ENCODE measurements around the gene SF3B3. TPM values are rescaled to one million over a fixed set of nuclear protein-coding genes. Genes with fewer than 3 reads are reported as not detected.
A peak's percentile ranks its signal among the peaks of the same experiment; 100 is the strongest.

Gene SF3B3
- 100 to 1,000 TPM; 138 to 154 (median 144) TPM for total RNA-seq
- 67.5 TPM for polyA plus RNA-seq
- long read RNA-seq, donor 1, full-length matches to known transcripts: 45 of 100 reads
- long read RNA-seq, donor 1, partial matches to known transcripts: 44 of 100 reads
- long read RNA-seq, donor 1, other reads (novel, unspliced or antisense): 11 of 100 reads
- long read RNA-seq, donor 2, full-length matches to known transcripts: 24 of 42 reads
- long read RNA-seq, donor 2, partial matches to known transcripts: 16 of 42 reads
- long read RNA-seq, donor 2, other reads (novel, unspliced or antisense): 2 of 42 reads
- long read RNA-seq, donor 3, full-length matches to known transcripts: 113 of 316 reads
- long read RNA-seq, donor 3, partial matches to known transcripts: 168 of 316 reads
- long read RNA-seq, donor 3, other reads (novel, unspliced or antisense): 35 of 316 reads
- long read RNA-seq, donor 4, full-length matches to known transcripts: 18 of 42 reads
- long read RNA-seq, donor 4, partial matches to known transcripts: 21 of 42 reads
- long read RNA-seq, donor 4, other reads (novel, unspliced or antisense): 3 of 42 reads

DNA sequence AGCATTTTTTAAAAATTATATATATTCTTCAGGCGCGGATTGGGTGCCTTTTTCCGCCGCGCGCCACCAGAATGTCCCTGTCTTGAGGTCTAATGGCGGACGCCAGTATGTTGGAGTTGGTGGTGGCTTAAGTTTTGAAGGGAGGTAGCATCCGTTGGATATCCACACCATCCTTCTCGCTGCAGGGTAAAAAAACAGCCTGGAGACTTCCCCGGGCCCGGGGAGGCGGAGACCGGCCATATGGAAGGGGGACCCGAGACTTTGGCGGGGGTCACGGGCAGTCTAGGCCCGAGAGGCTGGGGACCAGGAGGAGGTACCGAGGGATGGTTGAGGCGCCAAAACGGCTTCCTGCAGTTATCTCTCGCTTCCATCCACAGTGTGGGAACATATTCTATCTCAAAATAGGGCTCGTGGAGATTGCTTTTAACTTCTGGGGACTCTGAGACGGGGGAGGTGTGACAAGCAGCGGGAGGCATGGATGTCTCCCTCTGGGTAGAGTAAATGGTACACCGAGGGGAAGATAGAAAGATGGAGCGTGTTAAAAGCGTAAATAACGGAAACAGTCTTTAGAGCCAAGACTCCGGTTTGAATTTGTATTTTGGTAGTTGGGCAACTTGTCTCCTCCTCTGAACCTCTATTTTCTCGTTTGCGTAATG, at the start of gene SF3B3:
TSS of gene SF3B3 (plus strand) at position 74 of the 656 bp plus-strand sequence. CDS start 2,841 bp downstream, outside the sequence.
- Histone ChIP-seq H3K9me3 (ENCODE audit: control insufficient read depth, low read length) (no peaks in the 10 kb centered on the region), H3K4me3 (ENCODE audit: low read length) (peak within 1 kb of the TSS; percentile 95), H3K4me1 (ENCODE audit: control insufficient read depth, insufficient read depth, low read length) (peaks cover 5% of the 10 kb centered on the region), H3K27me3 (ENCODE audit: control insufficient read depth, insufficient read depth) (no peaks in the 10 kb centered on the region), H3K27ac (ENCODE audit: low read length) (peak within 1 kb of the TSS; percentile 85)
- peak; percentile 88 to 90 for ATAC-seq
- WGBS: under 1% methylated on average over 32 of the region's 32 CpGs
- peak in 1 of 3 donors; percentile 78 for DNase-seq
- intact Hi-C loops (cut with DNase I): loop anchor here in 2 of 4 donors (10.0 kb wide), 2 partner anchors 131 to 149 kb away; no protein-coding TSS in a partner anchor

DNA sequence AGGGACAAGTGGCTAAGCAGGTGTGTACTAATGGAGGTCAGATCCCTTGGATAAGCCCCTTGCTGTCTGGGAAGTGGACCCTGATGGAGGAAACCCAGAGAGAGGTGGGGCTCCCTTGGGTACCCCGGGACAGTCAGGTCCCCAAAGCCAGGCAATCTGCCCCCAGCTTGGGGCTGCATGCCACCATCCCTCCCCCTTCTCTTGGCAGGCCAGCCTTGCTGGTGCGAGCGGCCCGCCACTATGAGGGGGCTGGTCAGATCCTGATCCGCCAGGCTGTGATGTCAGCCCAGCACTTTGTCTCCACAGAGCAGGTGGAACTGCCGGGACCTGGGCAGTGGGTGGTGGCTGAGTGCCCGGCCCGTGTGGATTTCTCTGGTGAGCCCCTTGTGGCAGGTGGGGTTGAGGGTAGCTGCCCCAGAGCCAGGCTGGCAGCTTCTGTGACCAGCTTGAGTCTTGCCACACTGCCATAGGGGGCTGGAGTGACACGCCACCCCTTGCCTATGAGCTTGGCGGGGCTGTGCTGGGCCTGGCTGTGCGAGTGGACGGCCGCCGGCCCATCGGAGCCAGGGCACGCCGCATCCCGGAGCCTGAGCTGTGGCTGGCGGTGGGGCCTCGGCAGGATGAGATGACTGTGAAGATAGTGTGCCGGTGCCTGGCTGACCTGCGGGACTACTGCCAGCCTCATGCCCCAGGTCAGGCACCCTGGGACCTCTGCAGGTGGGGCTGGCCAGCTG, 49.1 kb upstream of the SF3B3 start:
- Histone ChIP-seq H3K4me3 (ENCODE audit: low read length) (no peak overlapping the region), H3K4me1 (ENCODE audit: control insufficient read depth, insufficient read depth, low read length) (no peaks in the 10 kb centered on the region), H3K9me3 (ENCODE audit: control insufficient read depth, low read length) (no peaks in the 10 kb centered on the region), H3K27ac (ENCODE audit: low read length) (no peak overlapping the region), H3K27me3 (ENCODE audit: control insufficient read depth, insufficient read depth) (no peaks in the 10 kb centered on the region)
- intact Hi-C loops (cut with DNase I): loop anchor here in 2 of 4 donors (10.0 kb wide), 1 partner anchor 80 kb away; no protein-coding TSS in a partner anchor
- DNase-seq (peak in 1 of 3 donors; percentile 45), ATAC-seq (no peak)
- WGBS: 92% methylated on average over 22 of the region's 22 CpGs

DNA sequence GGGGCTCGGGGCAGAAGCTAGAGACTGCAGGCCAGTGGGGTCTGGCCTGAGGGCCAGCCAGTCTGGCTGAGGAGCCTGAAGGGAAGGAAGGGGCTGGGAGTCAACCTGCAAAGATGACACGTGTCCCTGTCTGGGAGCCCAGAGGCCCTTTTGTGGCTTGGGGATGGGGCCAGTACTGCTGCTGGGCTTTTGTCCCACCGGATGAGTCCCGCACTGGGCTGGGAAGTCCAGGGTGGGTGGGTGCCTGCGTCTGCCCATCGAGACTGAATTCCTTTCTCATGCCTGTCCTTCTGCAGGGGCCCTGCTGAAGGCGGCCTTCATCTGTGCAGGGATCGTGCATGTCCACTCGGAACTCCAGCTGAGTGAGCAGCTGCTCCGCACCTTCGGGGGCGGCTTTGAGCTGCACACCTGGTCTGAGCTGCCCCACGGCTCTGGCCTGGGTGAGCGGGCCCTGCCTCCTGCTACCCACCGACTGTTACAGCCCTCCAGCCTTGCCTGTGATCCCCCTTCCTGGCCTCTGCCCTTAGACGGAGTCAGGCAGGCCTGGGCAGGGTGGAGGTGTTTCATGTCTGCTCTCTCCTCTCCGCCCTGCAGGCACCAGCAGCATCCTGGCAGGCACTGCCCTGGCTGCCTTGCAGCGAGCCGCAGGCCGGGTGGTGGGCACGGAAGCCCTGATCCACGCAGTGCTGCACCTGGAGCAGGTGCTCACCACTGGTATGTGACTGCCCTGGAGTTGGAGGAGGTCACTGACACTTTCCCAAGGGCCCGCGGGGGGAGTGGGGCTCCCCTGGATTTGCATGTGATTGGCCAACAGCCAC, 48.4 kb upstream of the SF3B3 start:
- Histone ChIP-seq H3K4me3 (ENCODE audit: low read length) (no peak overlapping the region), H3K4me1 (ENCODE audit: control insufficient read depth, insufficient read depth, low read length) (no peaks in the 10 kb centered on the region), H3K27me3 (ENCODE audit: control insufficient read depth, insufficient read depth) (no peaks in the 10 kb centered on the region), H3K9me3 (ENCODE audit: control insufficient read depth, low read length) (no peaks in the 10 kb centered on the region), H3K27ac (ENCODE audit: low read length) (no peak overlapping the region)
- DNase-seq (no peak), ATAC-seq (no peak)
- intact Hi-C loops (cut with DNase I): loop anchor here in 2 of 4 donors (10.0 kb wide), 1 partner anchor 80 kb away; no protein-coding TSS in a partner anchor
- 90% methylated on average over 24 of the region's 24 CpGs for WGBS

DNA sequence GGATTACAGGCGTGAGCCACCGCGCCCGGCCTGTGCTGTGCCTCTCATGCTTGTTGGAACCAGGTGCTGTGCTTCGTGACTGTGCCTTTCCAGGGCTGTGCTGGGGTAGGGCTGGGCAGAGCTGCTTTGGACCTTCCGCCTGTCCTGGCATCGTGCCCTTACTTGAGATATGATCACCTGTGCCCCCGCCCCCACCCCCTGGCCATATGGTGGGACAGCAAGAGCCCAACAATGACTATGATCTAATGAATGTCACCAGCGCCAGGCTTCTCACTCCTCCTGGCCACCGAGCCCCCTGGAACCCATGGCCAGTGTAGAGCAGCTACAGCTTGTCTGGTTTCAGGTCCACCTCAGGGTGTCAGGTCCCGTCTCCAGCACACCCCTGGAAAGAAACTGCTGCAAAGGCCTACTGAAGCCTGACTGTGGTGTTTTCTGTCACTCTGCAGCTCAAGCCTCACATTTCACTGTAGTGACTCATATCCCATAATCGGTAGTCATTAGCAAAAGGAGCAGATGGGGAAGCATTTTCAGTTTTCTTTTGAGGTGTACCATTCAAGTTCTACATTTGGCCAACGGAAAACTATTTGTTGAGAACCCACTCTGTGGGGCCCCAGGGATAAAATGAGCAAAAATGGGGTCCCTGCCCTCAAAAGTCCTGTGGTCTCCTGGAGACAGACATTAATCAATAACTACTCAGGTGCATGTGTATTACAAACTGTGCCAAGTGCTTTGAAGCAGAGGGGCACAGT, 47.2 kb upstream of the SF3B3 start:
- DNase-seq (no peak), ATAC-seq (no peak)
- Histone ChIP-seq H3K4me1 (ENCODE audit: control insufficient read depth, insufficient read depth, low read length) (no peaks in the 10 kb centered on the region), H3K27ac (ENCODE audit: low read length) (no peak overlapping the region), H3K27me3 (ENCODE audit: control insufficient read depth, insufficient read depth) (no peaks in the 10 kb centered on the region), H3K9me3 (ENCODE audit: control insufficient read depth, low read length) (no peaks in the 10 kb centered on the region), H3K4me3 (ENCODE audit: low read length) (no peak overlapping the region)
- intact Hi-C loops (cut with DNase I): loop anchor here in 2 of 4 donors (10.0 kb wide), 1 partner anchor 82 kb away; no protein-coding TSS in a partner anchor
- 85% methylated on average over 13 of the region's 13 CpGs for WGBS

DNA sequence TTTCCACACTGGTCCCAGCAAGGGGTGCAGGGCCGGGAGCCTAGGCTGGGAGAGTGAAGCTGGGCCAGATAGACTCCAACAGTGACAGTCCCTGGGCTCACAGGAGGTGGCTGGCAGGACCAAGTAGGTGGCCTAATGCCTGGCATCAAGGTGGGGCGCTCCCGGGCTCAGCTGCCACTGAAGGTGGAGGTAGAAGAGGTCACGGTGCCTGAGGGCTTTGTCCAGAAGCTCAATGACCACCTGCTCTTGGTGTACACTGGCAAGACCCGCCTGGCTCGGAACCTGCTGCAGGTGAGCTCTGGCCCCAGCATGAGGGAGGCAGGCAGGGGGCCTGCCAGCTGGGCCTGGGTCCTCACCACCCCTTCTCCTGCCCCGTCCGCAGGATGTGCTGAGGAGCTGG, 45.4 kb upstream of the SF3B3 start:
- H3K4me1 ChIP-seq (ENCODE audit: control insufficient read depth, insufficient read depth, low read length): no peaks in the 10 kb centered on the region
- ATAC-seq (peak in 1 of 2 donors; percentile 1), DNase-seq (no peak)
- no peak overlapping the region for H3K4me3 ChIP-seq (ENCODE audit: low read length)
- 93% methylated on average over 8 of the region's 8 CpGs for WGBS
- intact Hi-C loops (cut with DNase I): loop anchor here in 2 of 4 donors (10.0 kb wide), 1 partner anchor 83 kb away; no protein-coding TSS in a partner anchor
- no peaks in the 10 kb centered on the region for H3K27me3 ChIP-seq (ENCODE audit: control insufficient read depth, insufficient read depth)
- H3K27ac ChIP-seq (ENCODE audit: low read length): no peak overlapping the region
- H3K9me3 ChIP-seq (ENCODE audit: control insufficient read depth, low read length): no peaks in the 10 kb centered on the region

DNA sequence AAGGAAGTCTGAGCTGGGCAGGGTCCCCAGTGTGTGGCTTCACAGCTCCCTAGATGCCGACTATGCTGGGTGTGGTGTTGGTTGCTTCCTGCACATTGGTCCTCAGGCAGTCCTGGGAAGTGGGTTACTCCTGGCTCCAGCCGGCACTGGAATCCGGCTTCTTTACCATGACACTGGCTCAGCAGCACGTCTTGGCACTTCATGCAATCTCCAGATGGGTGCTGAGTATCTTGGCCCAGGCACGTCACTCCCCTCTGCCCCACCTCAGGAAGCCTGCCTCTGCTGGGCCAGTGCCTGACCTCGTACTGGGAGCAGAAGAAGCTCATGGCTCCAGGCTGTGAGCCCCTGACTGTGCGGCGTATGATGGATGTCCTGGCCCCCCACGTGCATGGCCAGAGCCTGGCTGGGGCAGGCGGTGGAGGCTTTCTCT, 44.7 kb upstream of the SF3B3 start:
- intact Hi-C loops (cut with DNase I): loop anchor here in 2 of 4 donors (10.0 kb wide), 1 partner anchor 84 kb away; no protein-coding TSS in a partner anchor
- peak; percentile 63 to 77 (median 72) for DNase-seq
- 47% methylated on average over 10 of the region's 10 CpGs for WGBS
- no peak overlapping the region for H3K4me3 ChIP-seq (ENCODE audit: low read length)
- ATAC-seq: peak; percentile 67 to 88
- H3K27me3 ChIP-seq (ENCODE audit: control insufficient read depth, insufficient read depth): no peaks in the 10 kb centered on the region
- no peaks in the 10 kb centered on the region for H3K4me1 ChIP-seq (ENCODE audit: control insufficient read depth, insufficient read depth, low read length)
- no peaks in the 10 kb centered on the region for H3K9me3 ChIP-seq (ENCODE audit: control insufficient read depth, low read length)
- H3K27ac ChIP-seq (ENCODE audit: low read length): no peak overlapping the region

DNA sequence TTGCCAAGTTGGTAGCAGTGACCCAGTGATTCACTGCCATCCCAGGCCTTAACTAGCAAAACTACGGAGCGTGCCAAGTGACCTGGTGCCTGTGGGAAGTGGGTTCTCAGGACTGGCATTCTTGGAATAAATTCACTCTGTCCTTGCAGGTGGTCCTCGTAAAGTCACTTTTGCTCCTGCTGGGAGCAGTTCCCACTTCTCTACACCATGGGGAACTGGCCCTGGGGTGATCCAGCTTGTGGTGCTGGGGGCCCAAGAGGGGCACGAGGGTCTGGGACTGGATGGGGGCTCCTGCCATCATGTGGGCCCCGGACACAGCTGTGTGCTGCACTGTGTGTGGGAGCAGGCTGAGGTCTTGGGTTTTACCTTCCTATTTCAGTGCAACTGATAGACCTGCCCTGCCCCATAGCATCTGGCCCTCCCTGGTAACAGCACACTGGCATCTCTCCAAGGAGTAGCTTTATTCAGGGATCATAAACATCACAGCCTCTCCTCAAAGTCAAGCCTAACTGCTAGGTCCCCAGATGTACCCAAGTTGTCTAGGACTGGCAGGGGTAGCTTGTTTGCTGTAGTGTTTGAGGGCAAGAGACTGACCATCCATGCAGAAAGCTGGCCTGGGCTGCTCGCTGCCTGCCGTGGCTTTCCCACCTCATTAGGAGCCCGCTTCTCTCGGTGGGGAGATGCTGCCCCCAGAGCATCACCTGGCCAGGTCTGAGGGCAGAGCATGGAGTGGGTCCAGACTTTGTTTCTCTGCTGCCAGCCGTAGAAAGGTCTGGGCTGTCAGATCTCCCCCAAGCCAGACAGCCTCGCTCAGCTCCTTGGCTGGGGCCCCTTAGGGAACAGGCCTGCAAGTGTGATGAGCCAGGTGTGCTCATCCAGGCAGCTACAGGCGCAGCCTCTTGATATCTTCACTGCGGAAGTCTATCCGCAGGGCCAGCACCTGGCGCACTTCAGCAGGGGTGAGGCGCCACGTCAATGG, 43.2 kb upstream of the SF3B3 start:
- Histone ChIP-seq H3K27me3 (ENCODE audit: control insufficient read depth, insufficient read depth) (no peaks in the 10 kb centered on the region), H3K4me1 (ENCODE audit: control insufficient read depth, insufficient read depth, low read length) (no peaks in the 10 kb centered on the region), H3K9me3 (ENCODE audit: control insufficient read depth, low read length) (no peaks in the 10 kb centered on the region), H3K27ac (ENCODE audit: low read length) (no peak overlapping the region), H3K4me3 (ENCODE audit: low read length) (no peak overlapping the region)
- intact Hi-C loops (cut with DNase I): no loop called here
- 94% methylated on average over 17 of the region's 17 CpGs for WGBS
- ATAC-seq: no peak
- DNase-seq: no peak

DNA sequence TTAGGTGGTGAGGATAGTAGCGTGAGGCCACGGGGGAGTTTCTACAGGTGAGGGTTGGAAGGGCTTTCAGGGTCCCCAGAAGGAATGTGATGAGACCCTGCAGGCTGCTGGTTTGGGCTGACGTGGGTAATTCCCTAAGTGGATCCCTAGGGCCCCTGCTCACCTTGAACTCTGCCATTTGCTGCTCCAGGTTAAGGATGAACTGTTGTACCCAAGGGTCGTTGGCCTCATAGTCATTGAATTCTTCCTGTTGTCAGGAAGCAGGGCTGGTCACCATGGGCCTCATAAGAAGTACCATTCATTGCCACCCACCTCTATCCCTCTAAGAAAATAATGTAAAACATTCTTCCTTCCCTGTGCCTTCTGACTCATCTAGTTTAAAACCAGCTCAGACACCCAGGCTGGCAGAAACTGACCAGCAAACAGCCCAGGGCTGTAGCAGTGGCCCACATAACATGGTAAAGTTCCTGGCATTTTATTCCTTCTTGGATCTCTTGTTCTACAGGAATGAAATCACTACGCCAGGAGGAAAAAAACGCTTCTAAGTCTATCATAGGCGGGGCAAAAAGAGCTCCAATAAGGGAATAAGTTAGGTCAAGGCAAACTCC, 41.6 kb upstream of the SF3B3 start:
- WGBS: 86% methylated on average over 7 of the region's 7 CpGs

More for the DNA sequence above, 41.6 kb upstream of the SF3B3 start:
- no peak overlapping the region for H3K27ac ChIP-seq (ENCODE audit: low read length)
- H3K9me3 ChIP-seq (ENCODE audit: control insufficient read depth, low read length): no peaks in the 10 kb centered on the region
- no peak overlapping the region for H3K4me3 ChIP-seq (ENCODE audit: low read length)
- no peaks in the 10 kb centered on the region for H3K4me1 ChIP-seq (ENCODE audit: control insufficient read depth, insufficient read depth, low read length)
- H3K27me3 ChIP-seq (ENCODE audit: control insufficient read depth, insufficient read depth): no peaks in the 10 kb centered on the region
- intact Hi-C loops (cut with DNase I): no loop called here
- no peak for DNase-seq
- ATAC-seq: no peak
